ENCODE results near the gene MYO1B.

MYO1B gene

DNA sequence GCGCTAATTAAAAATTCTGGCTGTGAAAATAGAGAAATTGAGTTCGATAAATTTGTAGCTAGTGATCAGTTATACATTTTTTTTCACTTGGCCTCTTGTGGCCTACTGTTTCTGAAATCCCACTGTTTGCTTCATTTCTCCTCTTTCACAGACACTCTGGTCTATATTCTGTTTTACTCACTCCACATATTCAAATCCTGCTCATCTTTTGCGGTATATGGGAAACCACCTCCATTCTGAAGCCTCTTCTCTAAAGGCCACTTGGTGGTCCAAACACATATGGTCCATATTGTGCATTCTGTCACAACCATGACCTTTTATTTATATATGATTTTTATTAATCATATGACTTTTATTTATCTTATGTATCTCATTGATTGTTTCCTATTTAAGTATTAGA, 67.0 kb downstream of the MYO1B start:
- H3K27me3 ChIP-seq (ENCODE audit: insufficient read depth, low read length) = no peaks in the 10 kb centered on the region

DNA sequence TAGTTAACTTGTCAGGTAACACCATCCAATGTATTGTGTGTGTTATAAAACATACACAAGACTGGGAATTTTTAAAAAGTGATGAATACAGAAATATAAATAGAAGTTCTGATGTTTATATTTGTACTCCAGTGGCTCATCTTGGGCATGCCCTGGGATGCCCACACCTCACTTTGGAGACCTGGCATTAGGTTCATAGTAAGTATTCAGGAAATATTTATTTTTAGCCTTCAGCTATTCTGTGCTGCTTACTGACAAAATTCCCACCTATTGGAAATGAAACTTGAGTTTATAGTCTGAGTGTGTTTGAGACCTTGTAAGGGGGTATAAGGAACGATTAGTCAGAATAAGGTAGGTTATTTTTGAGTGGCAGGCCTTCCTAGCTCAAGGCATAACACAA, 67.5 kb downstream of the MYO1B start:
- H3K9me2 ChIP-seq (ENCODE audit: low read depth, low read length) = no peaks in the 10 kb centered on the region
- H3K9me3 ChIP-seq (ENCODE audit: low read length) = no peaks in the 10 kb centered on the region
- no peaks in the 10 kb centered on the region for H3K27me3 ChIP-seq (ENCODE audit: insufficient read depth, low read length)
- H3K27ac ChIP-seq (ENCODE audit: low read depth, low read length, poor library complexity, severe bottlenecking) = no peak overlapping the region
- TF ChIP-seq CTCF (IDR thresholded peaks at IDR 0.05; ENCODE audit: low read length) (no peak), EZH2 (IDR thresholded peaks at IDR 0.05; ENCODE audit: borderline replicate concordance, low read length) (no peak)
- H2AFZ ChIP-seq (ENCODE audit: low read length) = no peak overlapping the region
- H3K9ac ChIP-seq (ENCODE audit: low read length) = no peak overlapping the region
- H3K4me1 ChIP-seq (ENCODE audit: insufficient read depth, low read length, severe bottlenecking) = no peaks in the 10 kb centered on the region
- H3K36me3 ChIP-seq (ENCODE audit: insufficient read depth, low read length) = no peaks in the 10 kb centered on the region
- no peaks in the 10 kb centered on the region for H3K79me2 ChIP-seq (ENCODE audit: insufficient read depth, low read length)
- no peaks in the 10 kb centered on the region for H4K20me1 ChIP-seq (ENCODE audit: insufficient read depth, low read length)
- H3K4me3 ChIP-seq (ENCODE audit: low read depth, low read length, poor library complexity, severe bottlenecking) = no peak overlapping the region
- H3F3A ChIP-seq (ENCODE audit: insufficient read depth, low read length) = no peaks in the 10 kb centered on the region
- no peak overlapping the region for H3K4me2 ChIP-seq (ENCODE audit: low read length)

More for the DNA sequence above, 67.0 kb downstream of the MYO1B start:
- Histone ChIP-seq H3K4me3 (ENCODE audit: low read depth, low read length, poor library complexity, severe bottlenecking) (no peak overlapping the region), H3K4me1 (ENCODE audit: insufficient read depth, low read length, severe bottlenecking) (no peaks in the 10 kb centered on the region), H3K36me3 (ENCODE audit: insufficient read depth, low read length) (no peaks in the 10 kb centered on the region), H3K27ac (ENCODE audit: low read depth, low read length, poor library complexity, severe bottlenecking) (no peak overlapping the region), H4K20me1 (ENCODE audit: insufficient read depth, low read length) (no peaks in the 10 kb centered on the region), H3K9ac (ENCODE audit: low read length) (no peak overlapping the region), H2AFZ (ENCODE audit: low read length) (no peak overlapping the region), H3F3A (ENCODE audit: insufficient read depth, low read length) (no peaks in the 10 kb centered on the region), H3K79me2 (ENCODE audit: insufficient read depth, low read length) (no peaks in the 10 kb centered on the region), H3K4me2 (ENCODE audit: low read length) (no peak overlapping the region), H3K9me3 (ENCODE audit: low read length) (no peaks in the 10 kb centered on the region), H3K9me2 (ENCODE audit: low read depth, low read length) (no peaks in the 10 kb centered on the region)
- TF ChIP-seq CTCF (IDR thresholded peaks at IDR 0.05; ENCODE audit: low read length) = no peak
- TF ChIP-seq EZH2 (IDR thresholded peaks at IDR 0.05; ENCODE audit: borderline replicate concordance, low read length) = no peak

- Histone ChIP-seq H3K9me3 (ENCODE audit: low read length) (no peaks in the 10 kb centered on the region), H3K4me2 (ENCODE audit: low read length) (no peak overlapping the region), H3K27me3 (ENCODE audit: insufficient read depth, low read length) (no peaks in the 10 kb centered on the region), H3K4me3 (ENCODE audit: low read depth, low read length, poor library complexity, severe bottlenecking) (no peak overlapping the region), H3K9me2 (ENCODE audit: low read depth, low read length) (no peaks in the 10 kb centered on the region), H2AFZ (ENCODE audit: low read length) (no peak overlapping the region), H3F3A (ENCODE audit: insufficient read depth, low read length) (no peaks in the 10 kb centered on the region), H3K27ac (ENCODE audit: low read depth, low read length, poor library complexity, severe bottlenecking) (no peak overlapping the region), H3K9ac (ENCODE audit: low read length) (no peak overlapping the region), H3K36me3 (ENCODE audit: insufficient read depth, low read length) (no peaks in the 10 kb centered on the region), H3K4me1 (ENCODE audit: insufficient read depth, low read length, severe bottlenecking) (no peaks in the 10 kb centered on the region), H4K20me1 (ENCODE audit: insufficient read depth, low read length) (no peaks in the 10 kb centered on the region), H3K79me2 (ENCODE audit: insufficient read depth, low read length) (no peaks in the 10 kb centered on the region)
- TF ChIP-seq EZH2 (IDR thresholded peaks at IDR 0.05; ENCODE audit: borderline replicate concordance, low read length) (no peak), CTCF (IDR thresholded peaks at IDR 0.05; ENCODE audit: low read length) (no peak)
These were observed 69.6 kb downstream of the MYO1B start for GRCh38 chr2:191314697-191315364.
